GM12878 (cell line): ENCODE measurements around the gene PDE3B. TPM values are rescaled to one million over a fixed set of nuclear protein-coding genes. Genes with fewer than 3 reads are reported as not detected.

ENCODE experiments used
- ATAC-seq: fragments of 200-7000 bp; cut with Tn5 transposase; 3 replicates; pipeline ENCODE4 v1.9.1; 2020; ENCODE audit warnings: mild to moderate bottlenecking, moderate library complexity
- BruUV-seq: library from RNA; stranded (reverse); fragments of 400-500 nt; replicated peaks from 2 replicates; lab custom pipeline; 2021; lab: Mats Ljungman, UMichigan
- CTCF ChIA-PET: fragments of 300-600 bp; sonication (Branson Sonifier 250); formaldehyde crosslinking; extraction: SDS; loops from one replicate; lab custom pipeline; 2021; ENCODE audit warnings: inconsistent platforms; lab: Yijun Ruan, JAX
- POLR2A ChIA-PET: fragments of 350-600 bp; formaldehyde crosslinking; extraction: SDS; loops from one replicate; lab custom pipeline; 2021; ENCODE audit warnings: inconsistent platforms; lab: Charles Lee
- RAD21 ChIA-PET: fragments of 300-600 bp; sonication (Branson Sonifier 250); formaldehyde crosslinking; loops from one replicate; lab custom pipeline; 2023; ENCODE audit warnings: antibody characterized with exemption; ENCODE audit not compliant: unreplicated experiment; lab: Charles Lee
- SMC1A ChIA-PET: fragments of 300-600 bp; sonication (Branson Sonifier 250); formaldehyde crosslinking; loops from one replicate; lab custom pipeline; 2023; ENCODE audit not compliant: unreplicated experiment, uncharacterized antibody; lab: Charles Lee
- DNase-seq: peaks from one replicate; pipeline ENCODE4 v3.0.0-alpha.2; 2011; ENCODE audit warnings: low read depth, low spot score
- FAIRE-seq: peaks from 3 replicates; lab custom pipeline; 2011; peaks lifted over from hg19 to GRCh38; lab: Jason Lieb, UNC
- H2AFZ ChIP-seq: 2 replicates; pipeline ENCODE4 v1.6.0; 2011; ENCODE audit warnings: low read depth, low read length, control low read depth; ENCODE audit not compliant: control insufficient read depth
- H3K27ac ChIP-seq: 2 replicates; pipeline ENCODE4 v1.5.1; 2011; ENCODE audit warnings: control low read depth; ENCODE audit not compliant: control insufficient read depth, insufficient read depth
- H3K27me3 ChIP-seq, 2 experiments: replicated peaks in 1 of 2; 2 replicates each; pipeline versions ENCODE4 v1.6.0 to v1.6.1; 2011; ENCODE audit warnings: low read length in 1 of 2; ENCODE audit not compliant: control insufficient read depth in 2 of 2, insufficient read depth in 2 of 2
- H3K36me3 ChIP-seq, 2 experiments: 2 replicates each; pipeline ENCODE4 v1.5.1; 2011; ENCODE audit warnings: low read length in 1 of 2; ENCODE audit not compliant: control insufficient read depth in 2 of 2, insufficient read depth in 2 of 2
- H3K4me1 ChIP-seq: 2 replicates; pipeline ENCODE4 v1.6.1; 2011; ENCODE audit warnings: mild to moderate bottlenecking, low read length, moderate library complexity, mixed read lengths; ENCODE audit not compliant: control insufficient read depth, insufficient read depth
- H3K4me2 ChIP-seq: 2 replicates; pipeline ENCODE4 v1.6.0; 2011; ENCODE audit warnings: control low read depth; ENCODE audit not compliant: control insufficient read depth, insufficient read depth
- H3K4me3 ChIP-seq: fragments of 200-600 bp; sonication (generic); 2 replicates; pipeline ENCODE4 v1.5.1; 2016
- H3K79me2 ChIP-seq: 2 replicates; pipeline ENCODE4 v1.6.0; 2011; ENCODE audit warnings: low read length; ENCODE audit not compliant: control insufficient read depth, insufficient read depth
- H3K9ac ChIP-seq: 2 replicates; pipeline ENCODE4 v1.8.0; 2011; ENCODE audit warnings: low read length, control low read depth, mixed read lengths; ENCODE audit not compliant: control insufficient read depth, insufficient read depth
- H3K9me3 ChIP-seq: replicated peaks from 3 replicates; pipeline ENCODE4 v1.5.1; 2011; ENCODE audit warnings: mild to moderate bottlenecking, low read length; ENCODE audit not compliant: control insufficient read depth, insufficient read depth
- H4K20me1 ChIP-seq: 2 replicates; pipeline ENCODE4 v1.6.0; 2011; ENCODE audit not compliant: control insufficient read depth, insufficient read depth
- CBX5 ChIP-seq: sonication (generic); IDR thresholded peaks from 2 replicates; pipeline ENCODE4 v1.6.1; 2016; ENCODE audit warnings: low read depth, moderate library complexity, mild to moderate bottlenecking, inconsistent platforms
- CHD4 ChIP-seq: fragments of 200-600 bp; sonication (generic); IDR thresholded peaks from 2 replicates; pipeline ENCODE4 v1.6.1; 2016; ENCODE audit warnings: mild to moderate bottlenecking
- ESRRA ChIP-seq: IDR thresholded peaks from 2 replicates; pipeline ENCODE4 v1.6.1; 2012; ENCODE audit warnings: mild to moderate bottlenecking, low read length, improper control_type of control experiment
- MEF2B ChIP-seq: fragments of 450-650 bp; IDR thresholded peaks from 2 replicates; pipeline ENCODE4 v1.6.1; 2018; ENCODE audit warnings: mild to moderate bottlenecking, moderate library complexity; ENCODE audit not compliant: partially characterized antibody, poor library complexity, severe bottlenecking
- MYC ChIP-seq: IDR thresholded peaks from 2 replicates; pipeline ENCODE4 v1.6.1; 2011; ENCODE audit warnings: mild to moderate bottlenecking, low read length, moderate library complexity, inconsistent platforms; ENCODE audit not compliant: insufficient read depth, insufficient replicate concordance, insufficient read length, severe bottlenecking
- PAX5 ChIP-seq: IDR thresholded peaks from 2 replicates; pipeline ENCODE4 v1.6.1; 2011; ENCODE audit warnings: low read depth, low read length, borderline replicate concordance
- RUNX3 ChIP-seq: IDR thresholded peaks from 2 replicates; pipeline ENCODE4 v1.6.1; 2012; ENCODE audit warnings: low read length, inconsistent platforms
- ZNF217 ChIP-seq: fragments of 450-650 bp; IDR thresholded peaks from 2 replicates; pipeline ENCODE4 v1.6.1; 2017; ENCODE audit warnings: antibody characterized with exemption, mild to moderate bottlenecking
- ZSCAN29 ChIP-seq: fragments of 450-650 bp; IDR thresholded peaks from 2 replicates; pipeline ENCODE4 v1.6.1; 2017; ENCODE audit warnings: mild to moderate bottlenecking, moderate library complexity
- WGBS: methylation state at CpG from one replicate; pipeline ENCODE4 v1.1.6; 2016; ENCODE audit warnings: low lambda C conversion rate; ENCODE audit not compliant: insufficient replicate concordance, insufficient coverage; ENCODE audit errors: missing lambda C conversion rate; 5-methylcytosine and 5-hydroxymethylcytosine counted together
- in situ Hi-C: fragments of 300-500 bp; cut with MboI; formaldehyde crosslinking; loops from 9 replicates; pipeline ENCODE4 v1.14.3; 2018; ENCODE audit warnings: mixed read lengths
- intact Hi-C: fragments of 100-400 bp; cut with micrococcal nuclease; formaldehyde crosslinking; loops from one replicate; pipeline ENCODE4 v1.14.2; 2022; ENCODE audit not compliant: unreplicated experiment
- polyA plus RNA-seq, 11 experiments: library from polyadenylated mRNA; depleted of rRNA in 4 of 11; unstranded in 6 of 11; stranded (reverse) in 5 of 11; fragments of >200 nt; fragmentation: Nextera tagmentation in 4 of 11; fragmentation: Illumina TruSeq in 1 of 11; extraction: Ambion mirVana in 4 of 11; extraction: Trizol in 1 of 11; gene quantifications; 1 replicate in 1 of 11; 2 replicates in 10 of 11; pipeline versions ENCODE4 v1.2.1 to v1.2.3, GENCODE V29; 2011 to 2016; ENCODE audit warnings: inconsistent platforms in 2 of 11, missing spikeins in 2 of 11, low read depth in 1 of 11
- total RNA-seq, 4 experiments: library from RNA; depleted of rRNA in 3 of 4; stranded (reverse); fragments of >200 nt in 3 of 4; fragmentation: Illumina TruSeq in 1 of 4; extraction: Trizol in 1 of 4; gene quantifications; 2 replicates each; pipeline versions ENCODE4 v1.2.1 to v1.2.3, GENCODE V29; 2013 to 2021
- TF ChIP-seq, protein P1 (sequence below): fragments of 450-650 bp; IDR thresholded peaks from 2 replicates; pipeline ENCODE4 v1.6.1; 2017; ENCODE audit warnings: low read depth, mild to moderate bottlenecking, moderate library complexity

Gene PDE3B
- total and polyA plus RNA-seq, 10 of the 15 experiments (the other 5 are each of a cell fraction or from before 2014, with no cell fraction given) = 0.04 to 3.1 (median 1.9) TPM

DNA sequence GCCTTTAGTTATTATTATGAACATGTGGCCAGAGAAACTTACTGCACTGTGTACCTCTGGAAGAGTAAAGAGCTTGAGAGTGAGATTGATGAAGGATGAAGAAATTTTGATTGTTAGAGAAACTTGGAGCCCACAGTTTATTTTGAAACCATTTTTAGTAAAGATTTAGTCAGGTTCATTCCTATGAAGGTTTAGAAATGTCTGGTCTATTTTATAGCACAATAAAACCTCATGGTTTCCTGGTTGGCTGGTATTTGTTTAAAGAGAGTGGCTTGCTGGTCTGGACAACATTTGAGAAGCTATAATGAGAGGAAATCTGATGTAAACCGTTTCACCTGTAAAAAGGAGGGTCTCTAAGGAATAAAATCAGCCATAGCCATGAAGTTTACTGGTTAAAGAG lies 8.8 kb upstream of the PDE3B start:
- Histone ChIP-seq H3K27me3 (peaks cover 0 to 3% of the 10 kb centered on the region in 2 experiments; a peak in 1 of 4 replicates), H3K4me1 (no peaks in the 10 kb centered on the region), H4K20me1 (no peaks in the 10 kb centered on the region), H3K36me3 (no peaks in the 10 kb centered on the region), H3K79me2 (no peaks in the 10 kb centered on the region), H3K4me2 (no peak overlapping the region), H3K9me3 (no peaks in the 10 kb centered on the region), H3K4me3 (no peak overlapping the region), H3K9ac (no peak overlapping the region), H2AFZ (no peak overlapping the region), H3K27ac (no peak overlapping the region)
- intact Hi-C loops = no loop called here
- FAIRE-seq (no peak), ATAC-seq (no peak), DNase-seq (no peak)
- SMC1A ChIA-PET = no interaction called here
- in situ Hi-C loops = no loop called here
- RAD21 ChIA-PET = no interaction called here
- CTCF ChIA-PET = no interaction called here
- BruUV-seq = no TSS peak
- POLR2A ChIA-PET = no interaction called here
- TF ChIP-seq ZNF217 = no peak
- no peak for TF ChIP-seq MYC
- TF ChIP-seq, protein P1, sequence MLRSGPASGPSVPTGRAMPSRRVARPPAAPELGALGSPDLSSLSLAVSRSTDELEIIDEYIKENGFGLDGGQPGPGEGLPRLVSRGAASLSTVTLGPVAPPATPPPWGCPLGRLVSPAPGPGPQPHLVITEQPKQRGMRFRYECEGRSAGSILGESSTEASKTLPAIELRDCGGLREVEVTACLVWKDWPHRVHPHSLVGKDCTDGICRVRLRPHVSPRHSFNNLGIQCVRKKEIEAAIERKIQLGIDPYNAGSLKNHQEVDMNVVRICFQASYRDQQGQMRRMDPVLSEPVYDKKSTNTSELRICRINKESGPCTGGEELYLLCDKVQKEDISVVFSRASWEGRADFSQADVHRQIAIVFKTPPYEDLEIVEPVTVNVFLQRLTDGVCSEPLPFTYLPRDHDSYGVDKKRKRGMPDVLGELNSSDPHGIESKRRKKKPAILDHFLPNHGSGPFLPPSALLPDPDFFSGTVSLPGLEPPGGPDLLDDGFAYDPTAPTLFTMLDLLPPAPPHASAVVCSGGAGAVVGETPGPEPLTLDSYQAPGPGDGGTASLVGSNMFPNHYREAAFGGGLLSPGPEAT = no peak
- TF ChIP-seq MEF2B = no peak
- no peak for TF ChIP-seq CHD4
- TF ChIP-seq RUNX3 = no peak
- no peak for TF ChIP-seq ESRRA
- TF ChIP-seq ZSCAN29 = no peak
- TF ChIP-seq CBX5 = no peak
- TF ChIP-seq PAX5 = no peak
- WGBS = 0% methylated on average over 1 of the region's 1 CpG
